Measurements from ENCODE around the gene FLYWCH1. TPM values are rescaled to one million over a fixed set of nuclear protein-coding genes. Genes with fewer than 3 reads are reported as not detected.

The FLYWCH1 gene
- total and polyA plus RNA-seq, 9 of the 15 experiments (the other 6 are each of a cell fraction or from before 2014, with no cell fraction given): 0.18 to 33.6 (median 11.3) TPM

GRCh38 chr16:2991566-2992261 is 80.0 kb downstream of the FLYWCH1 start (continued):
- TF ChIP-seq KDM5B (IDR thresholded peaks at IDR 0.05; ENCODE audit: insufficient replicate concordance, low read depth, low read length) (no peak), KDM1A (IDR thresholded peaks at IDR 0.05) (no peak)

DNA sequence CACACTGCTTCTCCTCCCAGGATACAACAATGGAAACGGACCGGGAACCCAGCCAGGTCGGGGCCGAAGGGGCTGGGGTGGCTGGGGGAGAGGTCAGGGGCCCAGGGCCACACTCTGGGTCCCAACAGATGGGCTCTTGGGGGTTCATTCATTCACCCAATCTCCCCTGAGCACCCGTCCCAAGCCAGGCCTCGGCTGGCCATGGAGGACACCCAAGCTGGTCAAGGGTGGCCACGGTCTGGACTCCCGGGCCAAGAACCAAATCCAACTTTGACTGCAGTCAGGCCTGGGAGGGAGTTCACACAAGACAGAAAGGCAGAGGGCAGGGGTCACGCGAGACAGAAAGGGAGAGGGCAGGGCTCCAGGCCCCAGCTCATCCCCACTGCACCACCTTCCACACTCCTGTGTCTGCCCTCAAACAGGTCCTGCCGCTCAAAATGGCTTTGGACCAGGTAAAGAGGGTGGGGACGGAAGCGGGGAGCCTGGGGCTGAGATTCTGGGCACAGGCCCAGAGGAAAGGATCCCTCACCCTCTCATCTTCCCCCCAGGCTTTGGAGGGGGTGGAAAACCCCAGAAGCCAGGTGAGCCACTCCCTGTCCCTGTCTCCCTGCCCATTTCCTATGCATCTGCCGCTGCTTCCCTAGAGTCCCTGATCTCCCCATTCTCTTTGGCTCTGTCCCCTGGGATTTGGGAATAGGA is 80.8 kb downstream of the FLYWCH1 start:
- ChIA-PET CTCF (ENCODE audit: low intra/inter-chr PET ratio) (no interaction called here), POLR2A (interaction anchor here (0.6 to 1.0 kb wide), 3 partner anchors 10 to 18 kb away, joined by 3 read pairs; no protein-coding TSS in a partner anchor)
- H3K79me2 ChIP-seq (ENCODE audit: control insufficient read depth, insufficient read depth, low read length): no peaks in the 10 kb centered on the region
- no peaks in the 10 kb centered on the region for H4K20me1 ChIP-seq (replicated peaks; ENCODE audit: control insufficient read depth, insufficient read depth, low read length)
- intact Hi-C loops (cut with micrococcal nuclease) (no loop called here), in situ Hi-C loops (cut with MboI) (no loop called here)
- H3K9me1 ChIP-seq (ENCODE audit: control insufficient read depth, insufficient read depth, low read length): no peaks in the 10 kb centered on the region
- H3K9ac ChIP-seq (ENCODE audit: insufficient read depth in 1 of 2, low read depth in 2 of 2, low read length in 2 of 2): 0 out of 4 replicates have a peak overlapping the region, but pooled peaks of 1 of the 2 experiments have one; percentile 19
- FAIRE-seq (no peak), DNase-seq (ENCODE audit: extremely low read depth in 1 of 4, low spot score in 3 of 4) (no peak), ATAC-seq (no peak)
- peaks cover 0 to 40% of the 10 kb centered on the region in 2 experiments; a peak in 2 of 5 replicates for H3K4me1 ChIP-seq (replicated peaks in 1 of 2; ENCODE audit: control insufficient read depth in 2 of 2, insufficient read depth in 2 of 2, low read length in 2 of 2)
- H2AFZ ChIP-seq (ENCODE audit: low read depth, low read length): no peak overlapping the region
- no peak overlapping the region for H3K27ac ChIP-seq (ENCODE audit: extremely low read depth, low read depth, low read length)
- H3K9me3 ChIP-seq (replicated peaks; ENCODE audit: control insufficient read depth, insufficient read depth, low read depth, low read length): no peaks in the 10 kb centered on the region
- no peaks in the 10 kb centered on the region for H3K27me3 ChIP-seq (ENCODE audit: control insufficient read depth in 2 of 2, insufficient read depth in 2 of 2, low read length in 2 of 2)
- H3K4me3 ChIP-seq: no peak overlapping the region
- H3K36me3 ChIP-seq (ENCODE audit: control insufficient read depth, insufficient read depth, low read length): no peaks in the 10 kb centered on the region
- BruUV-seq (replicated peaks): no TSS peak
- no peak overlapping the region for H3K4me2 ChIP-seq (ENCODE audit: insufficient read depth, low read length)
- WGBS (ENCODE audit: insufficient coverage, low coverage, missing lambda C conversion rate): 70% methylated on average over 9 of the region's 14 CpGs
- TF ChIP-seq GABPA (tag; conservative IDR thresholded peaks at IDR 0.05; ENCODE audit: low read depth) (no peak), HMG20B (CRISPR knock-in tag; IDR thresholded peaks at IDR 0.05) (no peak), FOXK1 (CRISPR knock-in tag; IDR thresholded peaks at IDR 0.05; ENCODE audit: borderline replicate concordance) (no peak), CBFA2T3 (IDR thresholded peaks at IDR 0.05) (no peak), ZNF695 (CRISPR knock-in tag; IDR thresholded peaks at IDR 0.05) (no peak), SMARCE1 (IDR thresholded peaks at IDR 0.05) (no peak), HDAC3 (IDR thresholded peaks at IDR 0.05; ENCODE audit: borderline replicate concordance, partially characterized antibody) (no peak), TCFL5 (CRISPR knock-in tag; conservative IDR thresholded peaks at IDR 0.05) (no peak), USF1 (CRISPR knock-in tag; IDR thresholded peaks at IDR 0.05) (no peak), CAMTA2 (CRISPR knock-in tag; conservative IDR thresholded peaks at IDR 0.05) (no peak), ZNF217 (CRISPR knock-in tag; IDR thresholded peaks at IDR 0.05) (no peak), HINFP (tag; conservative IDR thresholded peaks at IDR 0.05; ENCODE audit: low read depth) (no peak)
- TF ChIP-seq, protein P1, sequence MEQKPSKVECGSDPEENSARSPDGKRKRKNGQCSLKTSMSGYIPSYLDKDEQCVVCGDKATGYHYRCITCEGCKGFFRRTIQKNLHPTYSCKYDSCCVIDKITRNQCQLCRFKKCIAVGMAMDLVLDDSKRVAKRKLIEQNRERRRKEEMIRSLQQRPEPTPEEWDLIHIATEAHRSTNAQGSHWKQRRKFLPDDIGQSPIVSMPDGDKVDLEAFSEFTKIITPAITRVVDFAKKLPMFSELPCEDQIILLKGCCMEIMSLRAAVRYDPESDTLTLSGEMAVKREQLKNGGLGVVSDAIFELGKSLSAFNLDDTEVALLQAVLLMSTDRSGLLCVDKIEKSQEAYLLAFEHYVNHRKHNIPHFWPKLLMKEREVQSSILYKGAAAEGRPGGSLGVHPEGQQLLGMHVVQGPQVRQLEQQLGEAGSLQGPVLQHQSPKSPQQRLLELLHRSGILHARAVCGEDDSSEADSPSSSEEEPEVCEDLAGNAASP (IDR thresholded peaks at IDR 0.05): no peak

All from K562 (cell line).